HG03378 (cell line): ENCODE results near the gene GAPT.
"Not testable (repeated sequence)": the region's sequence is repeated elsewhere in the genome, so short reads cannot be mapped to it uniquely, and the experiment has no call there.

Source experiments
- ATAC-seq: cut with Tn5 transposase; IDR thresholded peaks from one replicate; pipeline ENCODE4 v1.9.1; 2021; ENCODE audit warnings: mild to moderate bottlenecking, moderate library complexity; ENCODE audit not compliant: unreplicated experiment

The GAPT gene

DNA sequence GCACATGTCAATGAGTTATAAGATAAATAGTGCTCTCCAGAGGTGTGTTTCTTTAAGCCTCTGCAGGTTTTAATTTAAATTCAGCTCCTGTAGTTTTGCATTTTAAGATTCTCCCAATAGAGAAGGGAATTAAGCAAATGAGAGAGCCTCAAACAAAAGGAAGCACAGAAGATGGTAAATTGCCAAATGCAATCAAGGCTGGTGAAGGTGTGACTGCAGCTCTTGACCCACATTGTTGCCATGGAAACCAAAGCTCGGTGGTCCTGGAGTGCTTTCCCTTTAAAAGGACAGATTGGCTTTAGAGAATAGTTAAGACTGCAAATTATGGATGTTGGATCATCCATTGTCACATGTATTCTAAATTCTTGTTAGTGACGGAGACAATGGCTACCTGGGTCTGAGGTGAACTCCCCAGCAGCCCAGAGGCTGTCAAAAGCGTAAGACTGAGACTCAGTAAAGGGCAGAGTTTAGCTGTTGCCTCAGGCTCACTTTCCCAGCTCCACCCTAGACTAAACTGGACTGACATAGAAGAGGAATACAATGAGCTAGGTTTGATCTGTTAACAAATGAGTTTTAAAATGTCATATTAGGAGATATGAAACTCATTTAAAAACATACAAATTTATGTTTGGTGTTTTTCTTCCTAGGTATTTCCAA, 12.3 kb downstream of the GAPT start:
- no peak for ATAC-seq

DNA sequence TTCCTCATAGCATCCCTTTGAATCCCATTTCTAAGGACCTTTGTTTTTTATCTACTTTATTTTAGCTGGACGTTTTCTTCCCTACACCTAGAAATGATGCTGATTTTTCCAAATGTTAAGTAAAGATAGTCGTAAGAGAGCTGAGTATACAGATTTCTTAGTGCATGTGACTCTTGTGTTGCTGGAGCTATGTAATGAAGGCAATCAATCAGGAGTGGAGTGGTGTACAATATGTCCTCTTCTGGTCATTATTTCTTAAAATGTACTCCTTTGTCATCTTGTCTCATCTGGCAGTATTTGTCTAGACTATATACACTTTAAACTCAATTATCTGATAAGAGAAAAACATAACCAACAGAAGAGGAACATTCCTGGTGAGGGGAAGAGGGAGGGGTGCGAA, 13.5 kb downstream of the GAPT start:
- ATAC-seq, result no peak

DNA sequence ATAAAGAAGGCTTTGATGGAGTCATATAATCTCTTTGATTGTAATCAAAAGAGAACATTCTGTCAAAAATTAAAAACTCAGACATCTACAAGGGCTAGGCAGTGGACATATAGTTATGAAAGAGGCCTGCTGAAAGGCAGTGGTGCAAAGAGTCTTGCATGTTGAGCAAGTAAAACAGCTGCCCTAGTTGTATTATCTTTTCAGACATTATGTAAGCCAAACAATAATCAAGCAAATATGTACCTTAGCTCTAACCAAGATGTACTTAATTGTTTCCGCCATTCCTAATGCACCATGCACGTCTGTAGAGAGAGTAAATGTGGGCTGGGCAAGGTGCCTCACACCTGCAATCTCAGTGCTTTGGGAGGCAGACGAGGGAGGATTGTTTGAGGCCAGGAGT, 14.3 kb downstream of the GAPT start:
- ATAC-seq, result no peak

GRCh38 chr5:58505971-58506640, 14.9 kb downstream of the GAPT start:
- peak; percentile 83 for ATAC-seq

DNA sequence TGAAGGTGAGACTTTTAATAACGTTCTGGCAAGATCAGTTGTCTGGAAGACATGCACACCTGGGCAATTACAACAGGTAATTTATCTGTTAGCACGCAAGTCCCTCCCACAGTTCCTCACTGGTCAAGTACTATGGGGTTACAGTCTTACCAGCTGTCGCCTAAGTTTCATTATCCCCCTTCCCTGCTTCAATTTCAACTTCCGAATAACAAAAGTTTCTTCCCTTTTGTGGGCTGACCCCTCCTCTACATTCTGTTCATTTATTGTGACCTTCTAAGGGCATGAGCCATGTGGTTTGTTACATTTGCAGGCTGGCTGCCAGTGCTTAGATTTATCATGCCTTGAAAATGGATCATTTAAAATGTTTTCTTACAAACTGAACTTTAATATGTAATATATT, 16.5 kb downstream of the GAPT start:
- no peak for ATAC-seq

DNA sequence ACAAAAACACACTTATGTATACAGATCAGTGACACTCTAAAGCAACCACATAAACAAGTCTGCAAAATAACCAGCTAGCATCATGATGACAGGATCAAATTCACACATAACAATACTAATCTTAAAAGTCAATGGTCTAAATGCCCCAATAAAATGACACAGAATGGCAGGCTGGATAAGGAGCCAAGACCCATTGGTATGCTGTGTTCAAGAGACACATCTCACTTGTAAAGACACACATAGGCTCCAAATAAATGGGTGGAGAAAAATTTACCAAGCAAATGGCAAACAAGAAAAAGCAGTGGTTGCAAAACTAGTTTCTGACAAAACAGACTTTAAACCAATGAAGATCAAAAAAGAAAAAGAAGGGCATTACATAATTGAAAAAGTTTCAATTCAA, 26.0 kb downstream of the GAPT start:
- ATAC-seq, result no peak

DNA sequence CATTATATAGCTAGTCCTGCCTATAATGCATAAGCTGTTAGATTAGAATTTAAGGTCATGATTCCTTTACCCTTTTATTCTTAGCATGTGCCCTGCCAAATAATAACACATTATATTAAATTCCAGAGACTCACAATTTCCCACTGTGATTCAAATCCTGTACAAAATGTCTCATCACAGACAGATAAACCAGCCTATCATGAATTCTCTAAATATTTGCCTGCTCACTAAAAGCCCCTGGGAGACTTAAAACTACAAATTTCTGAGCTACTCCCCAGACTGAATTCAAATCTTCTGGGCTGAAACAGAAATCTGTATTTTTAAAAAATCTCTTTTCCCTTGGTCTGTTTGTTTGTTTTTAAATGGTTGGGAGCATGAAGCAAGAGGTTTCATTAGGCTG, 32.7 kb downstream of the GAPT start:
- no peak for ATAC-seq

GRCh38 chr5:58524571-58524970, 33.3 kb downstream of the GAPT start:
- ATAC-seq, result no peak

- no peak for ATAC-seq
Measured at GRCh38 chr5:58530942-58531490, 39.8 kb downstream of the GAPT start.

GRCh38 chr5:58541935-58542334, 50.7 kb downstream of the GAPT start:
- ATAC-seq, result not testable (repeated sequence)

DNA sequence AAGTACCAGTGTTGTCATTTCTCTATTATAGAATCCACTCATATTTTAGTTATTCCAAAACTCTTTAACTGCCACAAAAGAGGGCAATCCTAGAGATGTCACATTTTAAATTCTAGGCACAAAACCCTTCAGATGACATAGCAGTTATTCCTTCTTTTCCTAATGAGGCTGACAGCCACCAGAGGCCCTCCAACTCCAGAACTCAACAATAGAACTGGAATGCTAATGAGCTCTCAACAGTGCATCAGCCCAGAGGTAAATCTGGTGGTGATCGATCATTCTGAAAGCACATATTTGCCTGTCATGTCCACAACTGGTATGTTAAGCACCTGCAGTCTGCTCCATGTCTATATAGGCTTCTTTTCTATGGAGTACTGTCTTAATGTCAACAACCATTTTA, 51.5 kb downstream of the GAPT start:
- no peak for ATAC-seq

DNA sequence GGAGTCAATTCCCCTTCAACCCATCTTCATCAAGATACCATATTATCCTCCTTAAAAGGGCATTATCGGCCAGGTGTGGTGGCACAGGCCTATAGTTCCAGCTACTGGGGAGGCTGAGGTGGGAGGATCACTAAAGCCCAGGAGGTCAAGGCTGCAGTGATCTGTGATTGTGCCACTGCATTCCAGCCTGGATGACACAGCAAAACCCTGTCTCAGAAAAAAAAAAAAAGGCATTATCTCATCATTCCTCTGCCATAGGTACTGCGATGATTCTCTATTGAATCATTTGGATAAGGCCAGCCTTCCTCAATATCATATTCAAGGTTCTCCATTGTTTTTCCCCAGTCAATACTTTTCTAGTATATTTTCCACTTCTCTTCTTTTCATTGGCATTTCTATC, 52.5 kb downstream of the GAPT start:
- no peak for ATAC-seq

GRCh38 chr5:58544195-58544594, 53.0 kb downstream of the GAPT start:
- no peak for ATAC-seq

DNA sequence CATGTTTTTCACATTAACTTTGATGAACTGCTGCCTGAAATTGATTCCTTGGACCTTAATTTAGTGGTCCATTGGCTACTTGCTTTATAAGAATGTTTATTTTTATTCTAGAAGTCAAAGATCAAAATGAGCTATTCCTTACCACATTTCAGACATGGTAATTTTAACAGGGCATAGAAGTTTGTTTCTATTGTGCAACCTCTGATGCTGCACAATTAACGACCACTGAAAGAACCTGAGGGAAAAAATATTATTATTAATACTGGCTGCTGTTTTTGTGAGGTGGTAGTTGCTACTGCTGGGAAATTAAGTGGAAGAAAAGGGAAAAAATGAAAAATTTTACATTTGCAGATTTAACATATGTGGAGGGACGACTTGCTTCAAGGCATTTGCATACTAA, 53.7 kb downstream of the GAPT start:
- no peak for ATAC-seq

DNA sequence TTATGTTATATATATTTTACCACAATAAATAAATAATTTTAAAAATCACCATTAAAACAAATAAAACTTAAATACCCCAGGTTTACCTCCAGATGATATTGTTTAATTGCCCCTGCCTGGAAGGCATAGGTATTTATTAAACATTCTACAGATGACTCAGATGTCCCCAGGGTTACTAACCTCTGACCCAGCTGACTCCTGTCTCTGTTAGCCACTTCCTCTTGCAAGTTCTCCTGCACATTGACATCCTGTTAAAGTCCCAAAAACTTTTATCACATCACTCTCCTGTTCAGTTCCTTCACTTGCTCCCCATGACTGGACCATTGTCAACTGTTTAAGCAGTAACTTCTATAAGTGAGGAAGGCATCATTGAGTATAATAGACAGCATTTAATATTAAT, 54.7 kb downstream of the GAPT start:
- peak; percentile 99 for ATAC-seq
